ENCODE data around the gene LDLRAD4. TPM values are rescaled to one million over a fixed set of nuclear protein-coding genes. Genes with fewer than 3 reads are reported as not detected.

LDLRAD4 gene
- total RNA-seq, 2 donors from 2014 or later = 33.1 to 41.2 TPM

DNA sequence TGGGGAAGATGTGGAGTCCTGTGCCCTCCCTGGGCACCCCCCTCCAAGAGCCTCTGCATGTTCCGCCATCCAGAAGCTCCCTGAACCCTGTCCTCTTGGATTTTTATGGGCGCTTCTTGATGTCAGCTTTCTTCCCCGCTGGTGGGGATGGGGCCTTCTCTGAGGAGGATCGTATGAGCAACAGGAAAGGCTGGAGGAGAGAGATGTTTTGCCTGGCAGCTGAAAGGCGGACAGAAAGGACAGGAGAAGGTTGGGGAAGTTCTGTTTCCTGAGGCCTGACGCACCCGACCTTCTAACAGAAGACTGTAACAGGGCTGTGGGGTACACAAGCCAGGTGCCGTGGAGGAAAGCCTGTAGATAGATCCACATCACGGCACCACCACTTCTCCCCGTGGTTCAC is 238.8 kb downstream of the LDLRAD4 start:
- Histone ChIP-seq H3K4me3 (no peak overlapping the region), H3K27me3 (no peaks in the 10 kb centered on the region), H3K4me1 (peaks cover 0 to 45% of the 10 kb centered on the region in 2 donors), H3K9me3 (no peaks in the 10 kb centered on the region), H3K27ac (no peak overlapping the region), H3K36me3 (no peaks in the 10 kb centered on the region)
- peak; percentile 52 for DNase-seq (ENCODE audit: low spot score)
- TF ChIP-seq, protein P1, sequence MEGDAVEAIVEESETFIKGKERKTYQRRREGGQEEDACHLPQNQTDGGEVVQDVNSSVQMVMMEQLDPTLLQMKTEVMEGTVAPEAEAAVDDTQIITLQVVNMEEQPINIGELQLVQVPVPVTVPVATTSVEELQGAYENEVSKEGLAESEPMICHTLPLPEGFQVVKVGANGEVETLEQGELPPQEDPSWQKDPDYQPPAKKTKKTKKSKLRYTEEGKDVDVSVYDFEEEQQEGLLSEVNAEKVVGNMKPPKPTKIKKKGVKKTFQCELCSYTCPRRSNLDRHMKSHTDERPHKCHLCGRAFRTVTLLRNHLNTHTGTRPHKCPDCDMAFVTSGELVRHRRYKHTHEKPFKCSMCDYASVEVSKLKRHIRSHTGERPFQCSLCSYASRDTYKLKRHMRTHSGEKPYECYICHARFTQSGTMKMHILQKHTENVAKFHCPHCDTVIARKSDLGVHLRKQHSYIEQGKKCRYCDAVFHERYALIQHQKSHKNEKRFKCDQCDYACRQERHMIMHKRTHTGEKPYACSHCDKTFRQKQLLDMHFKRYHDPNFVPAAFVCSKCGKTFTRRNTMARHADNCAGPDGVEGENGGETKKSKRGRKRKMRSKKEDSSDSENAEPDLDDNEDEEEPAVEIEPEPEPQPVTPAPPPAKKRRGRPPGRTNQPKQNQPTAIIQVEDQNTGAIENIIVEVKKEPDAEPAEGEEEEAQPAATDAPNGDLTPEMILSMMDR (IDR thresholded peaks at IDR 0.05) = no peak

DNA sequence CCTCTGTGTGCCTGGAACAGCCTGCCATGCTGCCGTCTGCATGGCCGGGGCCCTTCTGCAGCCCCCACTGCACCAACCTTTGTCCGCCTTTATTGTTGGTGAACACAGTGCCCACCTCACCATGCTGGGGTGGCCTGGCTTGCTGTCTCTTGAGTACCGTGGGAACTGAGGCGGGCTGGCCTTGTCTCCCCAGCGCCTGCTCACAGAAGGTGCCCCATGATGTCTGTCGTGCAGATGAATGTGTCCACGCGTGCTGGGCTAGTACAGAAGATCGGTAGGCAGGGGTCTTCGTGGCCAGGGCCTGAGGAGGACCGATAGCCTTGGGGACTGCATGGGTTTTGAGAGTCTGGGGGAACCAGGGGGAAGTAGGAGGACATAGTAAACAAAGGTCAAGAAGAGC is 242.4 kb downstream of the LDLRAD4 start:
- no peaks in the 10 kb centered on the region for H3K36me3 ChIP-seq
- H3K27ac ChIP-seq = no peak overlapping the region
- no peaks in the 10 kb centered on the region for H3K9me3 ChIP-seq
- peaks cover 0 to 35% of the 10 kb centered on the region in 2 donors for H3K4me1 ChIP-seq
- no peak overlapping the region for H3K4me3 ChIP-seq
- TF ChIP-seq, protein P1 (IDR thresholded peaks at IDR 0.05) = no peak
- no peaks in the 10 kb centered on the region for H3K27me3 ChIP-seq
- DNase-seq (ENCODE audit: low spot score) = no peak

GRCh38 chr18:13461469-13461868 is 242.9 kb downstream of the LDLRAD4 start:
- no peaks in the 10 kb centered on the region for H3K36me3 ChIP-seq
- no peak overlapping the region for H3K27ac ChIP-seq
- TF ChIP-seq, protein P1 (IDR thresholded peaks at IDR 0.05) = no peak
- H3K27me3 ChIP-seq = no peaks in the 10 kb centered on the region
- DNase-seq (ENCODE audit: low spot score) = no peak
- H3K4me1 ChIP-seq = peaks cover 0 to 33% of the 10 kb centered on the region in 2 donors
- H3K4me3 ChIP-seq = no peak overlapping the region
- H3K9me3 ChIP-seq = no peaks in the 10 kb centered on the region

GRCh38 chr18:13461936-13462335 is 243.4 kb downstream of the LDLRAD4 start:
- no peak overlapping the region for H3K4me3 ChIP-seq
- no peaks in the 10 kb centered on the region for H3K9me3 ChIP-seq
- H3K27ac ChIP-seq = no peak overlapping the region
- TF ChIP-seq, protein P1 (IDR thresholded peaks at IDR 0.05) = no peak
- no peaks in the 10 kb centered on the region for H3K36me3 ChIP-seq
- no peaks in the 10 kb centered on the region for H3K27me3 ChIP-seq
- DNase-seq (ENCODE audit: low spot score) = no peak
- H3K4me1 ChIP-seq = peaks cover 0 to 29% of the 10 kb centered on the region in 2 donors

DNA sequence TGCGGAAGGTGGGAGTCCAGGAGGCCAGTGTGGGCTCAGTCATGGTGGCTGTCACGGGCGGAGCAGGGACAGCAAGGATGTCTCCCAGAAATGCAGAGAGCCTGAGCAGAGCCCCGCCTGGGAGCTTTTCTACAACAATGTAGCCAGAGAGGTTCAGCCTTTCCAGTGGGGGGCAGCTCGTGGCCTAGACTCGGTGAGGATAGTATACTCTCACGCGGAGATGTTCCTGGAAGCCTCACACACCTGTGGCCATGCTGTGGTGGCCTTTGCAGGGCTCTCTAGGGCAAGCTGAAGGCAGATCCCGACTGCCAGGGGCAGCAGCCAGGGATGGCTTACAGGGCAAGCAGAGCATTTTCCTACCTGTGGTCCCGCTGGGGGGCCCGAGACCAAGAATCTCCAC is 244.1 kb downstream of the LDLRAD4 start:
- TF ChIP-seq, protein P1 (IDR thresholded peaks at IDR 0.05) = no peak
- Histone ChIP-seq H3K27ac (no peak overlapping the region), H3K36me3 (no peaks in the 10 kb centered on the region), H3K9me3 (no peaks in the 10 kb centered on the region), H3K4me3 (no peak overlapping the region), H3K27me3 (no peaks in the 10 kb centered on the region), H3K4me1 (peaks cover 0 to 27% of the 10 kb centered on the region in 2 donors)
- no peak for DNase-seq (ENCODE audit: low spot score)

- no peak overlapping the region for H3K4me3 ChIP-seq
- peaks cover 0 to 27% of the 10 kb centered on the region in 2 donors for H3K4me1 ChIP-seq
- no peaks in the 10 kb centered on the region for H3K36me3 ChIP-seq
- no peak for DNase-seq (ENCODE audit: low spot score)
- no peaks in the 10 kb centered on the region for H3K27me3 ChIP-seq
- TF ChIP-seq, protein P1 (IDR thresholded peaks at IDR 0.05) = no peak
- H3K27ac ChIP-seq = no peak overlapping the region
- no peaks in the 10 kb centered on the region for H3K9me3 ChIP-seq
These were observed 245.1 kb downstream of the LDLRAD4 start for GRCh38 chr18:13463526-13464210.
